Measurements from ENCODE around the gene SLC9A7. TPM values are rescaled to one million over a fixed set of nuclear protein-coding genes. Genes with fewer than 3 reads are reported as not detected.

The SLC9A7 gene
- total RNA-seq, 1 experiment from 2014 or later = 1.2 TPM

DNA sequence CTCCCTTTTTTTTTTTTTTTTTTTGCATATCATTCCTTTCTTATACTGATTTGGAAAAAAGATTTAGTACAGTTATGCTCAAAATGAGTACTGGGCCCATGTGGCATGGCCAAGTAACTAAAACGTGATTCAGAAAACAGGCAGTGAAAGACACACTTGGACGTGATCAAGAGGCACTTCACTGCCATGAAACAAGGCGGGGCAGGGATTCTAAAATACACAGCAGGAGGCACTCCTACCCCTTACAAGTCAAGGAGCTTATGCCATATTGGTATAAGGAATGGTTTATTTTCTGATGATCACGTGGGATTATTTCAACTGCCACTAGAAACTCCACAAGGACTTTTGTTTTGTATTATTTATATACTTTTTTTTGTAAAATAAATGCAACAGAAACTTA lies 113.3 kb downstream of the SLC9A7 start:
- no peak for DNase-seq
- no peaks in the 10 kb centered on the region for H3K9me3 ChIP-seq
- H3K4me3 ChIP-seq = no peak overlapping the region
- no peaks in the 10 kb centered on the region for H3K36me3 ChIP-seq
- no peaks in the 10 kb centered on the region for H3K27me3 ChIP-seq

DNA sequence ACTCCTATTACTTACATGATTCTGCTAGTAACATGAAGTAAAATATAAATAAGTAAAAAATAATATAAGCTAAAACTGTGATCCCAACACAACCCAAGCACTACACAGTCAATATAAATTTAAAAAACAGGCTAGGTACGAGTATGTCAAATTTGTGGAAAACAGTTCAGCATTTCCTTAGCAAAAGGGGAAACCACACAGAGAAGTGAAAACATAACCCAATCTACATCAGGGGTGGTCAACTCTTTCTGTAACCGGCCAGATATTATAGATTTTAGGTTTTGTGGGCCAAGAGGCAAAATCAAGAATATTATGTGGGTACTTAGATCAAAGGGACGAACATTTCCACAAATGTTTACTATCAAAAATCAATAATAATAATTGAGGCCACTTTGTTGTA lies 115.3 kb downstream of the SLC9A7 start:
- Histone ChIP-seq H3K27me3 (no peaks in the 10 kb centered on the region), H3K36me3 (no peaks in the 10 kb centered on the region), H3K9me3 (no peaks in the 10 kb centered on the region), H3K4me3 (no peak overlapping the region)
- no peak for DNase-seq

- no peaks in the 10 kb centered on the region for H3K27me3 ChIP-seq
- no peak overlapping the region for H3K4me3 ChIP-seq
- no peaks in the 10 kb centered on the region for H3K9me3 ChIP-seq
- no peaks in the 10 kb centered on the region for H3K36me3 ChIP-seq
- no peak for DNase-seq
These were observed 116.8 kb downstream of the SLC9A7 start for GRCh38 chrX:46642145-46642544.

GRCh38 chrX:46637938-46638337 lies 121.0 kb downstream of the SLC9A7 start:
- DNase-seq = peak; percentile 22
- H3K9me3 ChIP-seq = no peaks in the 10 kb centered on the region
- H3K27me3 ChIP-seq = no peaks in the 10 kb centered on the region
- H3K4me3 ChIP-seq = no peak overlapping the region
- no peaks in the 10 kb centered on the region for H3K36me3 ChIP-seq

GRCh38 chrX:46636223-46636622 lies 122.7 kb downstream of the SLC9A7 start:
- H3K4me3 ChIP-seq = no peak overlapping the region

DNA sequence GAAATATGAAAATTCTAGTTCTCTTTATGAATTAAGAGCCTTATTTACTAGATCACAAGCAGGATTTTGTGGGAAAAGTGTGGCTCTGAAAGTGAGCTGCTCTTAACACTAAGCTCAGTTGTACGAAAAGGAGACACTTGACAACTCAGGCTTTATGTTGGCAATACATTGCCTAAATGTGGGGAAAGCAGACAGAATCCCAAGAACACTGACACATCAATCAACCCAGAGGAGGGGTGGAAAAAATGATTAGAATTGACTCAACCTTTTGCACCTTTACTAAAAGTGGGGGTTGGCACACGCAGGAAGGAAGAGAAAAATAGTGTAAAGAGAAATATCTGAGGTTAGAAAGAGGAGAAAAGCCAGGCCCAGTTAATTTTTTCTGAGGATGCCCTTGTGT lies 123.7 kb downstream of the SLC9A7 start:
- DNase-seq = no peak
- no peaks in the 10 kb centered on the region for H3K36me3 ChIP-seq
- no peaks in the 10 kb centered on the region for H3K27me3 ChIP-seq
- no peaks in the 10 kb centered on the region for H3K9me3 ChIP-seq
- H3K4me3 ChIP-seq = no peak overlapping the region

More at GRCh38 chrX:46636223-46636622, 122.7 kb downstream of the SLC9A7 start:
- H3K36me3 ChIP-seq = no peaks in the 10 kb centered on the region
- H3K27me3 ChIP-seq = no peaks in the 10 kb centered on the region
- DNase-seq = no peak
- H3K9me3 ChIP-seq = no peaks in the 10 kb centered on the region

DNA sequence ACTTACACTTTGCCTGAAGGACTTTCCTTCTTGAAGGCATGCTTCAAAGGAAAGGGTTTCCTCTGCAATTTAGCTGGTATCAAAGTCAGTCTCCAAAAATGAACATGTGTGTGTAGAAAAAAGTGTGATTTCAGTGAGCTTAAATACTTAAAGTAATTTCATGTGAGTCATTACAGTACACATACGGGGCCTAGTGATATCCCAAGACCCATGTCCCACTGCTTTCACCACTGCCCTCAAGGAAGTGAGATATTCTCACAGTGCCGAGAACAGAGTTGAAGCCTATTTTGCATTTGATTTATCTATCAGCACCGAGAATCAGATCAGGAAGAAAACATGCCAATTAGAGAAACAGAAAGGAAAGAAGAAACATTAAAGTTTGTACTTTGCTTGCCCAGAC lies 124.3 kb downstream of the SLC9A7 start:
- no peaks in the 10 kb centered on the region for H3K36me3 ChIP-seq
- DNase-seq = no peak
- H3K27me3 ChIP-seq = no peaks in the 10 kb centered on the region
- H3K4me3 ChIP-seq = no peak overlapping the region
- H3K9me3 ChIP-seq = no peaks in the 10 kb centered on the region

DNA sequence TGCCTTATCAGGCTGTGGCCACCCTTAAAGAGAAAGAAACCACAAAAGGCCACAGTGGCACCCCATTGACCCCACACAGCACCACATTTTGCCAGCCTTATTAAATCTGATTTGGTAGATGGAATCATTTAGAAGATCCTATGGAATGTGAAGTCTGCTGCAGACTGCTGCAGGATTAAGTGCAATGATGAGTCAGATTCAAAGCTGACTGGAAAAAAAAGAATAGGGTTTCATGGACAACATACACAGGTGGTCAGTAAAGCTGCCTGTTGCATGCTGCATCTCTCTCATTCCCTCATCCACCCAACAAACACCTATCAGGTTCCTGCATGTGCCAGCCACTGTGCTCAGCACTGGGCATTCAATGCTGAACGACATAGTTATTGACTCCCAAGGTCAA lies 128.8 kb downstream of the SLC9A7 start:
- DNase-seq = no peak
- Histone ChIP-seq H3K9me3 (no peaks in the 10 kb centered on the region), H3K36me3 (no peaks in the 10 kb centered on the region), H3K27me3 (no peaks in the 10 kb centered on the region), H3K4me3 (no peak overlapping the region)

DNA sequence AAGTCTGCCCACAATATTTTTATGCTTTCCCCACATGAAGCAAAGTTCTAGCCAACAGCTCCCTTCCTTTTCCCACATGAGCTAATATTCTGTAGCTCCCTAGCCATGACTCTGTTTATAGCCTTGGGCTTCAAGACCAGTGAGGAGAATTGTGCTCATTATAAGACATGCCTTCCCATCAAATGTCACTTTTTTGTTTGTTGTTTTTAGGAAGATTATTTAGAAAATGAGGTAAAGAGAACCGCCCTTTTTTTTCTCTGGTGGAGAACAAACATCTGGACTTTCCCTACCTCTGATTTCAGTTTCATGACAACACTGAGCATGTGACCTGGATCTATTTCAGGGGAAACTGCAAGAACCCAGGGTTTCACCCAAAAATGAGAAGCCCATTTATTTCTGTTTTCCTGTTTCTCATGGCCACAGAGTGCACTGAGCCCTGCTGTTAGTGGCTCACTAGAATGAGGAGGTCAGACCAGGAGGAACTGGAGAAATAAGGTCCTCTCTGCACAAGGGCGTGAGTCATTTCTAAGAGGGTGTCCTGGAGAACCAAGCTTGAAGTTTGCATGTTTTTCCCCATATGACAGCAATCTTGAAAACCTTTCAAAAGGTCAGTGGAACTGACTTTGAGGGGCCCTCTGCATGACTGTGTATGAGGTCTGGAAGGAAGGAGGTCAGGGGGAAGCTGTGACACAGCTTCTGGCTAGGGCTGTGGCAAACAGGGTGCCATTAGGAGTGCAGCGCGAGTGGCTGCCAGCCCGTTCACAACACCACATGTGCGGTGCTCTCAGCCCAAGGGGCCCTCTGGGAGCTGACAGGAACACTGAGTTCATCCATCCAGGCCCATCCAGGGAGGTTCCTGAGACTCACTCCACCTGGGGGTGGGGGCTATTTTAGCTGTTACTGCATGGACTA lies 130.2 kb downstream of the SLC9A7 start:
- no peaks in the 10 kb centered on the region for H3K27me3 ChIP-seq
- no peaks in the 10 kb centered on the region for H3K9me3 ChIP-seq
- no peak overlapping the region for H3K4me3 ChIP-seq
- DNase-seq = peak; percentile 1
- H3K36me3 ChIP-seq = no peaks in the 10 kb centered on the region

DNA sequence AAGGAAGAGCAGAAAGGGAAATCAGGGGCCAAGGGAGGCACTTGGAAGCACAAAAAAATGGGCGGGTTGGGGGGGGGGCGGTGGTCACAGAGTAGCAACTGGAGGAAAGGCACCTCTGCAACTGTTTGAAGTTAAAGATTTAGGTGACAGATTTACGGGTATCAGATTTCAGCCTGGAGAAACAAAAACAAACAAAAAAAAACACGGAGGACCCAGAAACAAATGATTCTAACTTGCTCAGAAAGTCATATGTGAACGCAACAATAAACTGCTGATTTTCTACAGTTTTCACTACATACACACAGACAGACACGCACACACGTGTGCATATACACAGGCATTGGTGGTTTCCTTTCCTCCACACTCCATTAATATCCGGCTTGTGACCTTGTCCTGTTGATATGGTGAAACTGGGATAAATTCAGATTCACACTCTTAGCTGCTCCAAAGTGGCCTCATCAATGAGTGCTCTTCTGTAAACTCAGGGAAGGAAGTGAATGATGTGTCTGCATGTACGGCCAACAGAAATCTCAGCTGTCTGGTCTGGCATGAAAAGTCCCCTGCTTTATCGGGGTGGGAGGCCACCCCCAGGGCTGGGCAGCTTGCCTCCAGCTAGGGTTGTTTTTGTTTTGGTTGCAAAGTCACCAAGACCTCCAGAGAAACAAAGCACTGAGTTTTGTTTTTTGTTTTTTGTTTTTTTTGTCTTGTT lies 131.1 kb downstream of the SLC9A7 start:
- no peaks in the 10 kb centered on the region for H3K27me3 ChIP-seq
- H3K9me3 ChIP-seq = no peaks in the 10 kb centered on the region
- DNase-seq = peak; percentile 6
- no peak overlapping the region for H3K4me3 ChIP-seq
- H3K36me3 ChIP-seq = no peaks in the 10 kb centered on the region

GRCh38 chrX:46627062-46627461 lies 131.9 kb downstream of the SLC9A7 start:
- Histone ChIP-seq H3K9me3 (no peaks in the 10 kb centered on the region), H3K4me3 (no peak overlapping the region), H3K27me3 (no peaks in the 10 kb centered on the region), H3K36me3 (no peaks in the 10 kb centered on the region)
- DNase-seq = no peak

- no peak for DNase-seq
- H3K36me3 ChIP-seq = no peaks in the 10 kb centered on the region
- H3K9me3 ChIP-seq = no peaks in the 10 kb centered on the region
- H3K4me3 ChIP-seq = no peak overlapping the region
- H3K27me3 ChIP-seq = no peaks in the 10 kb centered on the region
These were observed 132.4 kb downstream of the SLC9A7 start for GRCh38 chrX:46626566-46626965.

GRCh38 chrX:46624090-46624786 lies 134.7 kb downstream of the SLC9A7 start:
- H3K36me3 ChIP-seq = no peaks in the 10 kb centered on the region
- no peaks in the 10 kb centered on the region for H3K27me3 ChIP-seq
- no peak overlapping the region for H3K4me3 ChIP-seq
- DNase-seq = no peak
- no peaks in the 10 kb centered on the region for H3K9me3 ChIP-seq

DNA sequence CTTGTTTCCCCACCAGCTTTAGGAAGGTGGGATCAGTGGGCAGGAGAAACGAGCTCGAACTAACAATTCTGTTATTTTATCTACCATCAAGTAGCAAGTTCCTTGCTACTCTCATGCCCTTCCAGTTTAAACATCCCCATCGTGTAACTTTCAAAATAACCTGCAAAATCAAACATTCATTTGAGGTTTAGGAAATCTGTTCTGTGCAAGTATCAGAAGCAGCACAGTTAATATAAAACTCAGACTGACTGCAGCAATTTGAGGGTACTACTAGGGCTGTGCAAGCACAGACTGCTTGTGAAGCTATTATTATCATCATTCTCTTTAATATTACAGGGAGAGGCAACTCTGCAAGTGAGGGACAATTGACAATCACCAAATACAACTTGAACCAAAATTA lies 137.3 kb downstream of the SLC9A7 start:
- no peak for DNase-seq
- no peak overlapping the region for H3K4me3 ChIP-seq
- H3K36me3 ChIP-seq = no peaks in the 10 kb centered on the region
- no peaks in the 10 kb centered on the region for H3K27me3 ChIP-seq
- peaks cover 2% of the 10 kb centered on the region; the same call in 1 of the 2 replicates for H3K9me3 ChIP-seq

DNA sequence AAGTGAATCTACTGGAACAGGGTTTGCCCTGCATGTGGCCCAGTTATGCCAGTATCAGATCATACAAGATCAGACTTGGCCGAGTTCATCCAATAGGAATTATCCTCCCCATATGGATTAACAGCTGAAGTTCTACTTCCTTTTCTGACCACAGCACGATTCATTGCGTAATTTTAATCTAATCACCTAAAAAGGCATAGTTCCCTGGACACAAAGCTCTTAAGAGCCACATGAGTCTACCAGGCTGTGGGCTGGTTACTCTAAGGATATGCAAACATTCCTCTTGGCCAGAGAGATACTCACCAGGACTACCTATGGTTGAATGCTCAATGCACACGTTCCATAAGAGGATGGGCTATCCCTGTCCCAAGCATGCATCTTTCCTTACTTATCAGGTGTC lies 138.4 kb downstream of the SLC9A7 start:
- no peaks in the 10 kb centered on the region for H3K27me3 ChIP-seq
- H3K36me3 ChIP-seq = no peaks in the 10 kb centered on the region
- no peak for DNase-seq
- peaks cover 2% of the 10 kb centered on the region; the same call in 1 of the 2 replicates for H3K9me3 ChIP-seq
- no peak overlapping the region for H3K4me3 ChIP-seq

GRCh38 chrX:46618947-46619346 lies 140.0 kb downstream of the SLC9A7 start:
- Histone ChIP-seq H3K9me3 (peaks cover 2% of the 10 kb centered on the region; the same call in 1 of the 2 replicates), H3K27me3 (no peaks in the 10 kb centered on the region)
- no peak for DNase-seq

GRCh38 chrX:46617906-46618305 lies 141.0 kb downstream of the SLC9A7 start:
- Histone ChIP-seq H3K36me3 (no peaks in the 10 kb centered on the region), H3K4me3 (no peak overlapping the region), H3K9me3 (peaks cover 2% of the 10 kb centered on the region; the same call in 1 of the 2 replicates), H3K27me3 (no peaks in the 10 kb centered on the region)
- DNase-seq = no peak

More at GRCh38 chrX:46618947-46619346, 140.0 kb downstream of the SLC9A7 start:
- no peak overlapping the region for H3K4me3 ChIP-seq
- H3K36me3 ChIP-seq = no peaks in the 10 kb centered on the region

All from MG63 (cell line).